GM18498 (cell line): ENCODE results near the gene MEF2C.

Source experiments
- ATAC-seq: cut with Tn5 transposase; IDR thresholded peaks from one replicate; pipeline ENCODE4 v1.9.1; 2021; ENCODE audit warnings: mild to moderate bottlenecking, moderate library complexity; ENCODE audit not compliant: unreplicated experiment

The MEF2C gene

GRCh38 chr5:88833371-88834130 lies 49.4 kb downstream of the MEF2C start:
- ATAC-seq: peak; percentile 40

GRCh38 chr5:88831816-88832215 lies 51.2 kb downstream of the MEF2C start:
- no peak for ATAC-seq

DNA sequence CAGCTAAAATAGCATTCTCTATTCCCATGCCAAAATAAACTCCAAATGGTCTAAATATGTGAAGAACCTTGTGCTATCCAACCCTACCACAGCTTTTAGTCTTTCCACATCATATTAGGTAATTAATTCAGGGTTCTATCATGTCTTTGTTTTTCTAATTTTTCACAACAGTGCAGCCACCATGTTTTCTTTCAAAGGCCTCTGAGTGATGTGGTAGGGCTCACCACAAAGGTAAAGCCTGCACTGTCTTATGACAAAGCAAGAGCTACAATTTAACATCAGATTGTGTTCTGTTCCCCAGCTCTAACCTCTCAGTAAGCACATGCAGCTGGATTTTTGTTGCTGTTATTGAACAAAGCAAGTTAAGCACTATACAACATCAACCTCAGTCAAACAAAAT lies 52.4 kb downstream of the MEF2C start:
- ATAC-seq: peak; percentile 27

- no peak for ATAC-seq
These were observed 53.2 kb downstream of the MEF2C start for GRCh38 chr5:88829775-88830174.

DNA sequence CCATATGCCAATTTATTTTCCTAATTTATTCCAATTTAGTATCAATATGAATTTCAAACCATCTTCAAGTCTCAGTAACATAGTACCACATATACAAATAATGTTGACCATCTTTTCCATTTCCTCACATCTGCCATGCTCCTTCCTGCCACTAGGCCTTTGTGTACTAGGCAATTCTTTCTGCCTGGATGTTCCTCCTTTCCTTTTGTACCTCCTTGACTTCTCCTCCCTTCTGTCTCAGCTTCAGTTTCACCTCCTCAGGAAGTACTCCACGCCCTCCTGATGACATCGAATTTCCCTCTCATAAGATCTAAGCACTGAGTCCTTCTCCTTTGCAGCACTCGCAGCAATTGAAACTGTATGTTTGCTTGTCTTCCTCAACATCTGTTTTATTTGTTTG lies 53.9 kb downstream of the MEF2C start:
- no peak for ATAC-seq

GRCh38 chr5:88827997-88828396 lies 55.0 kb downstream of the MEF2C start:
- no peak for ATAC-seq

- ATAC-seq: peak; percentile 63
These were observed 56.1 kb downstream of the MEF2C start for GRCh38 chr5:88826646-88827585.

GRCh38 chr5:88825584-88826315 lies 57.2 kb downstream of the MEF2C start:
- ATAC-seq: no peak

DNA sequence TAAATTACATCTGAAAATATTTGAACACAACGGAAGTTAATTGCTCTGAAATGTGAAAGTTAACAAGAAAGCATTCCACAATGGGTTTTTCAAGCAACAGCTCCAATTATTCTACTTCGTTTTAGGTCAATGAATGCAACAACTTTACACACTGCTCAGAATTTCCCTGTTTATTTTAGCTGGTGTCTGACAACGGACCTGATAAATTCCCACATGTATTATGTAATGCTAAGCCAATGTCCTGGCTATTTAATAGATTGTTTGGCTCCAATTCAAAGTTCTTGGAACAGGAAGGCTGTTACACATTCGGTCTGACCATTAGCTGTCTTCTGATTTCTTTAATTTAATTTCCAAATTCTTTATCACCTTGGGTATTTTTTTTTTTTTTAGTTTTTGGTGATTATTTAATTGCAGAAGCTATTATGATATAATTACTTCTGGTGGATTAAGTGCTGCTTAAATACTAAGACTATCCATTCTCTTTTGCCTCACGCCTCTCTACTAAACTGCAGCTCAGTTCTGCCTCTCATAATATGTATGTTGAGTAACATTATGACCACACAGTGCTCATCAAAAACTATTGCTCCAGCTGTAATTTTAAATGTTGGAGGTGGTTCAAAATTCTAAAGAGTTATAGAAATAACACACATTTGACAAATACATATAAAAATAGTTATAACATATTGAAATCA lies 57.9 kb downstream of the MEF2C start:
- no peak for ATAC-seq

DNA sequence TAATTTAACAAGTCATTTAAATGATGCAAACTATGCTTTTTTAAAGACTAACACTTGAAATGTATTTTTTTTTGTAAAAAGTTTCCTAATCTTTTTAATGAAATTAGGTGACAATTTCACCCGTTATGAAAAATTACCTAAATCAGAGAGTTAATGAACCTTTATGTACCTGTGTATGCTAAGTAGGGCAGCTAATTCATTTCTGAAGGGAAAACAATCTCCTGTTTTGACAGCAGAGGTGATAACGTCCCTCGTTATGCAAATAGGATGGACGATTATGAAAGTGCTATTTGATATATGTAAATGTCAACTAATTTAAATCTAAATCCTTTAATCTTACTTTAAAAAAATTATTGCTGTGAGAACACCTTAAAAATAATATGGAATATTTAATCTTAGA lies 58.8 kb downstream of the MEF2C start:
- no peak for ATAC-seq

DNA sequence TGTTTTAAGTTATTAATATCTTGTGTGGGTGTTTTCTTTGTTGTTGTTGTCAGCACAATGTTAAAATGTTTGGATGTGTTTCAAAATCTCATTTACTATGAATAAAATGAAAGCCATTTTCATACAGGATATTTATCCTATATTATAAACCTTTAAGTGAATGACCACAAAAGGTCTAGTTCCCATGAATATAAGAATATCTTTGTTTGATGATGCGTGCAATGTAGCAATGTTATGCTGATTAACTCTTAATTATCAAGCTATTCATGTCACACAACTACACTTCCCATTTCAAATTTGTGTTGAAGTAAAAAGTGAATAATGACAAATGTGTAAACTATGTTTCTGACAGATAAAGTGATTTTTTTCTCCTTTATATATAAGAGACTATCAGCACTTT lies 59.8 kb downstream of the MEF2C start:
- ATAC-seq: no peak

DNA sequence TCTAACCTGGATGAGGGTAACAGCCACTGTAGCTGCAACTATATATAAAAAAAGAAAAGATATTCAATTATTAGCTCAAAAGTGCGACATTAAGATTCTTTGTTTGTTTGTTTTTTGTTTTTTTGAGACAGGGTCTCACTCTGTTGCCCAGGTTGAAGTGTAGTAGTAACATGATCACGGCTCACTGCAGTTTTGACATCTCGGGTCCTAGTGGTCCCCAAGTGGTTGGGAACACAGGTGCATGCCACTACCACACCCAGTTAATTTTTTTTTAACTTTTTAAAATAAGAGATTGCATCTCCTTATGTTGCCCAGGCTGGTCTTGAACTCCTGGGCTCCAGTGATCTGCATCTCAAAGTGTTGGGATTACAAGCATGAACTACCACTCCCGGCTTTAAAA lies 61.8 kb downstream of the MEF2C start:
- peak; percentile 28 for ATAC-seq

DNA sequence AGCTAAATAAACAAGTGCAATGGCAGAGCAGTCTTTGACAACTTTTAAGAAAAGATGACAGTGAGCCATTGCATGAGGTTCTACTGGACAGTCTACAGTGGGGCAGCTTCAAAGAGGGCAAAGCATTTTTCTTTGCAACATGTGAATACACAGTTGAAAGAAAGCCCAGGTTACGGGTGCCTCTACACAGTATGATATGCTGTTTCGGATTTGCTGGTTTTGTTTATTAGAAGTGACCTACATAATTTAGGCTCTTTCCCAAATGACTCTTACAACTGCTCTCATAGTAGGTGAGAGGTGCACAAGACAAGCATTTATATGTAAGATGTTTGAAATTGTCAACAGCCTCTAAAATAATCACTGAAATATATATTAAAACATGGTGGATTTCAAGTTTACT lies 62.4 kb downstream of the MEF2C start:
- peak; percentile 31 for ATAC-seq

DNA sequence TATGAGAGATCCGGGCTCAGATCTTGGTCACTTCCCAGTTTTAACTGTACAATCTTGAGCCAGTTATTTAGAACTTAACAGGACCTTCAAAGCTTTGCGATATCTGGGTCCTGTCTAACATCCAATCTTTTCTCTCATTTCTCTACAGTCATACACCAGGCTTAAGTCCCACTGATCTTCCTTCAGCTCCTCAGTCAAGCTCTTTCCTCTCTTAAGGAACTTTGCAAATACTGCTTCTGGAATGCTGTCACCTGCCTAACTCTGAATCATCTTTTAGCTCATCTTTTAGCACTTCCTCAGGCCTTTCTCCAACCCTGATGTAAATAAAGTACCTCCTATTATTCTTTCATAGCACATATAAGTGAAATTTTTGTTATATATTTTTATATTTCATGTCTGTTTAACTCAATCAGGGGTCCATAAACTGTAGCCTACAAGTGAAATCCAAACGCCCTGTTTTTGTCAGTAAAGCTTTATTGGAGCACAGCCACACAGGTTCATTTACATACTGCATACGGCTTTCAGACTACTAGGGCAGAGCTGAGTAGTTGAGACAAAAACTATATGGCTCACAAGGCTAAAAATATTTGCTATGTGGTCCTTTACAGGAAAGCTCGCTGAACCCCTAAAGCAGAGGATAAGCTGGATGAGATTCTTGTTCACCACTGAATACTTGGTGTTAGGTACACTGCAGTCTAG lies 63.5 kb downstream of the MEF2C start:
- peak; percentile 40 for ATAC-seq

DNA sequence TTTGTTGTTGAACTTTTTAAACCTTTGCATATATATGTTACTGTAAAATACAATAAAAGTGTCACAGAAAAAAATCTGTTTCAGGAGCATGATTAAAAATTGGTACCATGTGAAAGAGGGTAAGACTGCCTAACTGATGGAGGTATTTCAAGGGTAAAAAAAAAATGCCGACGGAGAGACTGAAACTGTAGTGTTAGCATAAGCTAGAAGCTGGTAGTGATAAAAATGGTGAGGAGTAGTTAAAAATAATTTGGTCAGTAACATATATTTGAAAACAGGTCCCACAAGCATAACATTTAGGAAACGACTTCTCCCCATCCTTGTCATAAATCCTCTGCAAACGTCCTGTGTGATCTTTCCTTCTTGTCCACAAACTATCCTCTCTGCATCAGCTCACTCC lies 64.7 kb downstream of the MEF2C start:
- ATAC-seq: no peak

DNA sequence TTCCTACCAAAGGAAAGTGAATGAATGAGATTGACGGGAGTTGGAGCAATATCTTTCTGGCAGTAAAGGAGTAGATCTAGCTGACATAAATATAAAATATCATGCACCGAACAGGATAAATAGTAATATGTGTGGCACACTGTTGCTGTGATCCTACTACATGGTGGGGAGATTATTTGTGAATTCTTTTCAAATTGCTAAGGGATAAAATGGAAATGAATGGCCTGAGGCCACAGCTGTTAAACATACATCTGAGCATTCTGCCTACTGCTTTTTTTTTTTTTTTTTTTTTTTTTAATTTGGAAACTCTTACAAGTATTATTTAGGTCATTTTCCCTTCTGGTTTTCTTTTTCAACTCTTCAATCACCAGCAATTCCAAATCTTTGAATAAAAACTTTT lies 66.8 kb downstream of the MEF2C start:
- ATAC-seq: no peak

- no peak for ATAC-seq
These were observed 67.8 kb downstream of the MEF2C start for GRCh38 chr5:88815050-88815789.

DNA sequence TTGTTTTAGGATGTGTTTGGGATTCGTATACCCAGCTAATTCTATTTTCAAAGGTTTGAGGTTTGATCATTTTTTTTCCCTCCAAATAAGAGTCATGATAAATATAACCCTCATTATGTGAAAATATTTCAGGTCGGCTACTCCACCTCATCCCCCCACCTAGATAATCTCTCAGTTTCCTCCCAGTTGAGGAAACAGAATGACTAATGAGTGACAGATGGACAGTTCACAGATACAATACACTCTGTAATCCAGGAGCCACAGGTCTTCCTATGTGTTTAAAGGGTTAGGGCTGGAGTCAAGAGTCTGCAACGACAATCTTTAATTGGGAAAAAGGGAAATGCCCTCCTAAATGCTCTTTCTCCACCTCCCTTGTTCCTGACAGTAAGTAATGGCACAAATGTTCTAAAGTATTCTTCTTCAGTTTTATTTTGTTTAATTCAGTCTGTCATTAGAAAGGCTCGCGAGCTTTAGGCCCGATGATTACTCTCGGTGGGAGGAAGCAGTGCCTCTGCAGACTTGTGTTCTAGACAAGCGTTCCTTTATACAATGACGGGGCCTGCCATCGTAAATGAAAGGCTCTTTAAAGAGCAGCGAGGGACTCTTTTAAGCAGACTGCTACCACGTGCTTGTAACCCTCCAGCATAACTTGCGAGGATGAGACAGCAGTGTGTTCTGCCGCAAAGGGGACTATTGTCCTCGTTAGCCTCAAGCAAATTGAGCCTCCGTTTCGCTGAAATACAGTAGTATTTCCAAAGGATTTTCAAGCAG lies 69.0 kb downstream of the MEF2C start:
- ATAC-seq: peak; percentile 34

GRCh38 chr5:88813244-88813643 lies 69.7 kb downstream of the MEF2C start:
- no peak for ATAC-seq
